Liver (tissue), 3 donors: ENCODE results near the gene FOXO6.

Source experiments
- NR2F2 ChIP-seq: IDR thresholded peaks from 2 replicates; pipeline ENCODE4 v1.6.1; 2016; ENCODE audit warnings: antibody characterized with exemption
- TF ChIP-seq, protein P1 (sequence below): fragments of 150-350 bp; IDR thresholded peaks from 2 replicates; pipeline ENCODE4 v1.5.1; 2017; ENCODE audit warnings: improper control_type of control experiment, low read depth, low read length; ENCODE audit not compliant: missing input control
- donor health status: healthy.
- donor health status: healthy.

- no peak for TF ChIP-seq NR2F2
- TF ChIP-seq, protein P1, sequence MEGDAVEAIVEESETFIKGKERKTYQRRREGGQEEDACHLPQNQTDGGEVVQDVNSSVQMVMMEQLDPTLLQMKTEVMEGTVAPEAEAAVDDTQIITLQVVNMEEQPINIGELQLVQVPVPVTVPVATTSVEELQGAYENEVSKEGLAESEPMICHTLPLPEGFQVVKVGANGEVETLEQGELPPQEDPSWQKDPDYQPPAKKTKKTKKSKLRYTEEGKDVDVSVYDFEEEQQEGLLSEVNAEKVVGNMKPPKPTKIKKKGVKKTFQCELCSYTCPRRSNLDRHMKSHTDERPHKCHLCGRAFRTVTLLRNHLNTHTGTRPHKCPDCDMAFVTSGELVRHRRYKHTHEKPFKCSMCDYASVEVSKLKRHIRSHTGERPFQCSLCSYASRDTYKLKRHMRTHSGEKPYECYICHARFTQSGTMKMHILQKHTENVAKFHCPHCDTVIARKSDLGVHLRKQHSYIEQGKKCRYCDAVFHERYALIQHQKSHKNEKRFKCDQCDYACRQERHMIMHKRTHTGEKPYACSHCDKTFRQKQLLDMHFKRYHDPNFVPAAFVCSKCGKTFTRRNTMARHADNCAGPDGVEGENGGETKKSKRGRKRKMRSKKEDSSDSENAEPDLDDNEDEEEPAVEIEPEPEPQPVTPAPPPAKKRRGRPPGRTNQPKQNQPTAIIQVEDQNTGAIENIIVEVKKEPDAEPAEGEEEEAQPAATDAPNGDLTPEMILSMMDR, result no peak
Observed at GRCh38 chr1:41394959-41395956, 34.0 kb downstream of the FOXO6 start.
